PC-3 (cell line): ENCODE results near the gene SORL1-AS1.

ENCODE experiments used
- EZH2 ChIP-seq: fragments of 300-600 bp; sonication (generic); IDR thresholded peaks from one replicate; pipeline ENCODE4 v1.6.1; 2017; ENCODE audit warnings: antibody characterized with exemption, mild to moderate bottlenecking, low read length; ENCODE audit not compliant: unreplicated experiment
- EZH2phosphoT487 ChIP-seq: fragments of 300-600 bp; sonication (generic); IDR thresholded peaks from 2 replicates; pipeline ENCODE4 v1.6.1; 2018; ENCODE audit warnings: mild to moderate bottlenecking, antibody characterized with exemption, low read length, borderline replicate concordance
- TF ChIP-seq, protein P1 (sequence below): fragments of 300-600 bp; sonication (generic); conservative IDR thresholded peaks from 2 replicates; pipeline ENCODE4 v1.5.1; 2017; ENCODE audit warnings: antibody characterized with exemption, low read depth, mild to moderate bottlenecking, low read length

DNA sequence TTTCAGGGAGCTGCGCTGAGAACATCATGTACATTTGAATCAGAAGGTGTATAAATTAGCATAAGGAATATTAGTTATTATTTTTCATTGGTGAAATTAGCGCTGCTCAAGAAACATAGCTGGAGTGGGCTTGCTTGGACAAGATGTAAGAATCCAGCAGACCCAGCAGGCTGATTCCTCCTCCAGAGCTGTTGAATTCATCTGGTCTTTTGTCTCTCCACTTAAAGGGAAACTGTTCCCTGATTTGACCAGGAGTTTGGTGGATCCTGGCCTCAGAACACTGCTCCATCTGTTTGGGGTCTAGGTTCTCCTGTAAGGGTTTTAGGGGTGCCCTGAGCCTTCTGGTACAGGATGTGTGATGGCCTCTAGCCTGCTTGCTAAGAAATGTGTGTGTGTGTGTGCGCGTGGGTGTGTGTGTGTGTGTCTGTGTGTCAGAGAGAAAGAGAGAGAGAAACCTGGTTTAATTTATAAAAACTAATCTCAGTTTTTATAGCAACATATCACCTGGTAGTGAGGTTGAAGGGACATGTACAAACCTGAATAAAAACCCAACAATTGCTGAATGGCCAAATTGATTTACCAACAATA is 9.0 kb downstream of the SORL1-AS1 start:
- TF ChIP-seq, protein P1, sequence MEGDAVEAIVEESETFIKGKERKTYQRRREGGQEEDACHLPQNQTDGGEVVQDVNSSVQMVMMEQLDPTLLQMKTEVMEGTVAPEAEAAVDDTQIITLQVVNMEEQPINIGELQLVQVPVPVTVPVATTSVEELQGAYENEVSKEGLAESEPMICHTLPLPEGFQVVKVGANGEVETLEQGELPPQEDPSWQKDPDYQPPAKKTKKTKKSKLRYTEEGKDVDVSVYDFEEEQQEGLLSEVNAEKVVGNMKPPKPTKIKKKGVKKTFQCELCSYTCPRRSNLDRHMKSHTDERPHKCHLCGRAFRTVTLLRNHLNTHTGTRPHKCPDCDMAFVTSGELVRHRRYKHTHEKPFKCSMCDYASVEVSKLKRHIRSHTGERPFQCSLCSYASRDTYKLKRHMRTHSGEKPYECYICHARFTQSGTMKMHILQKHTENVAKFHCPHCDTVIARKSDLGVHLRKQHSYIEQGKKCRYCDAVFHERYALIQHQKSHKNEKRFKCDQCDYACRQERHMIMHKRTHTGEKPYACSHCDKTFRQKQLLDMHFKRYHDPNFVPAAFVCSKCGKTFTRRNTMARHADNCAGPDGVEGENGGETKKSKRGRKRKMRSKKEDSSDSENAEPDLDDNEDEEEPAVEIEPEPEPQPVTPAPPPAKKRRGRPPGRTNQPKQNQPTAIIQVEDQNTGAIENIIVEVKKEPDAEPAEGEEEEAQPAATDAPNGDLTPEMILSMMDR, result no peak
- TF ChIP-seq EZH2 (no peak), EZH2phosphoT487 (no peak)
